Progenitor cell of endocrine pancreas (in vitro differentiated cells): ENCODE data around the gene AXL. TPM values are rescaled to one million over a fixed set of nuclear protein-coding genes. Genes with fewer than 3 reads are reported as not detected.

ENCODE experiments used
- DNase-seq: peaks from one replicate; pipeline ENCODE4 v3.0.0; 2021; ENCODE audit warnings: low spot score; ENCODE audit not compliant: unreplicated experiment
- H3K27ac Mint-ChIP-seq: 2 replicates; pipeline ENCODE4 v1.8.0; 2021; ENCODE audit warnings: mild to moderate bottlenecking, moderate library complexity, mixed read lengths
- H3K27me3 Mint-ChIP-seq: 2 replicates; pipeline ENCODE4 v1.8.0; 2021; ENCODE audit warnings: mixed read lengths
- H3K36me3 Mint-ChIP-seq: 2 replicates; pipeline ENCODE4 v1.8.0; 2022; ENCODE audit warnings: mixed read lengths; ENCODE audit not compliant: insufficient read depth
- H3K4me1 Mint-ChIP-seq: 2 replicates; pipeline ENCODE4 v1.8.0; 2021; ENCODE audit warnings: low read depth, mixed read lengths
- H3K4me3 Mint-ChIP-seq: 2 replicates; pipeline ENCODE4 v1.8.0; 2021; ENCODE audit warnings: low read depth, mild to moderate bottlenecking, moderate library complexity, mixed read lengths
- H3K9me3 Mint-ChIP-seq: 2 replicates; pipeline ENCODE4 v1.8.0; 2021; ENCODE audit warnings: low read depth, mixed read lengths
- total RNA-seq: library from RNA; stranded (reverse); gene quantifications from 2 replicates; pipeline ENCODE4 v1.2.1, GENCODE V29; 2021
- TF ChIP-seq, protein P1 (sequence below): fragments of 200-600 bp; sonication (generic); IDR thresholded peaks from one replicate; pipeline ENCODE4 v1.5.0; 2021; ENCODE audit warnings: antibody characterized with exemption, mild to moderate bottlenecking; ENCODE audit not compliant: unreplicated experiment

The AXL gene
- total RNA-seq, 1 donor from 2014 or later, result 14.8 TPM

DNA sequence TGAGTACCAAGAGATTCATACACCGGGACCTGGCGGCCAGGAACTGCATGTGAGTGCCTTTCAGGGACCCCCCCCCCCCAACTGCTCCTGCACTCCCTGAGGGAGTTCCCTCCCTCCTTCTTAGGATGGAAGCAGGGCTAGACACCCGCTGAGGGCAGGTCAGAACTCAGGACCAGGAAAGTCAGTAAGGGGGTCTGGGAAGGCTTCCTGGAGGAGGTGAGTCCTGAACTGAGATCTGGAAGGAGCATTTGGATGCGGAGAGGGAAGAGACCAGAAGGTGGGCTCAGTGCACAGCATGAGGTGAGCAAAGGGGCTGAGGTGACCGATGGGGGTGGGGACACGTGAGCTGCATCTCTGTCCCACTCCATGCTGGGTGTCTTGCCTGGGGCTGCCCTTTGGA is 34.6 kb downstream of the AXL start:
- Mint-ChIP-seq H3K9me3 (no peaks in the 10 kb centered on the region), H3K4me1 (no peaks in the 10 kb centered on the region), H3K36me3 (peaks cover 7% of the 10 kb centered on the region), H3K4me3 (no peak overlapping the region), H3K27ac (no peak overlapping the region), H3K27me3 (no peaks in the 10 kb centered on the region)
- DNase-seq, result no peak
- TF ChIP-seq, protein P1, sequence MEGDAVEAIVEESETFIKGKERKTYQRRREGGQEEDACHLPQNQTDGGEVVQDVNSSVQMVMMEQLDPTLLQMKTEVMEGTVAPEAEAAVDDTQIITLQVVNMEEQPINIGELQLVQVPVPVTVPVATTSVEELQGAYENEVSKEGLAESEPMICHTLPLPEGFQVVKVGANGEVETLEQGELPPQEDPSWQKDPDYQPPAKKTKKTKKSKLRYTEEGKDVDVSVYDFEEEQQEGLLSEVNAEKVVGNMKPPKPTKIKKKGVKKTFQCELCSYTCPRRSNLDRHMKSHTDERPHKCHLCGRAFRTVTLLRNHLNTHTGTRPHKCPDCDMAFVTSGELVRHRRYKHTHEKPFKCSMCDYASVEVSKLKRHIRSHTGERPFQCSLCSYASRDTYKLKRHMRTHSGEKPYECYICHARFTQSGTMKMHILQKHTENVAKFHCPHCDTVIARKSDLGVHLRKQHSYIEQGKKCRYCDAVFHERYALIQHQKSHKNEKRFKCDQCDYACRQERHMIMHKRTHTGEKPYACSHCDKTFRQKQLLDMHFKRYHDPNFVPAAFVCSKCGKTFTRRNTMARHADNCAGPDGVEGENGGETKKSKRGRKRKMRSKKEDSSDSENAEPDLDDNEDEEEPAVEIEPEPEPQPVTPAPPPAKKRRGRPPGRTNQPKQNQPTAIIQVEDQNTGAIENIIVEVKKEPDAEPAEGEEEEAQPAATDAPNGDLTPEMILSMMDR, result no peak

DNA sequence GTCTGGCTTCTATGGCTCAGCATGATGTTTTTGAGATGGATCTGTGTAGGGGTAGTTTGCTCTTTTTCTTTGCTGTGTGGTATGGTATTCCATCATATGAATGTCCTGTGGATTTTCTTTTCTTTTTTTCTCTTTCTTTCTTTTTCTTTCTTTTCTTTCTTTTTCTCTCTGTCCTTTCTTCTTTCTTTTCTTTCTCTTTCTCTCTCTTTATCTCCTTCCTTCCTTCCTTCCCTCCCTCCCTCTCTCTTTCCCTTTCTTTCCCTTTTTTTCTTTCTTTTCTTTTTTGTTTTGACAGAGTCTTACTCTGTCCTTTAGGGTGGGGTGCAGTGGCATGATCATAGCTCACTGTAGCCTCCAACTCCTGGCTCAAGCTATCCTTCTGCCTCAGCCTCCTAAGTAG is 36.1 kb downstream of the AXL start:
- Mint-ChIP-seq H3K4me3 (no peak overlapping the region), H3K9me3 (no peaks in the 10 kb centered on the region), H3K27ac (no peak overlapping the region), H3K4me1 (no peaks in the 10 kb centered on the region), H3K36me3 (peaks cover 6% of the 10 kb centered on the region), H3K27me3 (no peaks in the 10 kb centered on the region)
- DNase-seq, result no peak
- TF ChIP-seq, protein P1, result no peak

DNA sequence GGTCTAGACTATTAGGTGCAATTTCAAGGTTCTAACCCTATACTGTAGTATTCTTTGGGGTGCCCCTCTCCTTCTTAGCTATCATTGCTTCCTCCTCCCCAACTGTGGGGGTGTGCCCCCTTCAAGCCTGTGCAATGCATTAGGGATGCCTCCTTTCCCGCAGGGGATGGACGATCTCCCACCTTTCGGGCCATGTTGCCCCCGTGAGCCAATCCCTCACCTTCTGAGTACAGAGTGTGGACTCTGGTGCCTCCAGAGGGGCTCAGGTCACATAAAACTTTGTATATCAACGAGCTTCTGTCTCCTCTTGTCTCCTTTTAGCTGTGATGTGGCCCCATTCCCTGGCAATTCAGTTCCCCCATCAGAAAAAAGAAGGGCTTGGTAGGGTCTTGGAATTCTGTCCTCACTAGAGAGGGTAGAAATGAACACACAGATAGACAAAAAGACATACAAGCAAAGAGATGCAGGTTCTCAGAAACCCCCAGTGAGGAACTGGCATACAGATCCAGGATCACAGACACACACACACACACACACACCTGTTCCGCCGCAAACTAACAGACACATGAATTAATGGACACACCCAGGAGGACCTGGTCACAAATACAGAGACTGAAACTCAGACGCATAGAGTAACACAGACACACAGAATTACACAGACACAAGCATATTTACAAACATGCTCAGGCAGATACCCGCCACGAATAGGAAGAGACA is 42.6 kb downstream of the AXL start:
- Mint-ChIP-seq H3K9me3 (no peaks in the 10 kb centered on the region), H3K36me3 (peaks cover 2% of the 10 kb centered on the region), H3K4me1 (peaks cover 17% of the 10 kb centered on the region), H3K27ac (peak overlapping the region; percentile 100), H3K27me3 (no peaks in the 10 kb centered on the region), H3K4me3 (peak overlapping the region; percentile 94)
- DNase-seq, result no peak
- TF ChIP-seq, protein P1, result no peak

DNA sequence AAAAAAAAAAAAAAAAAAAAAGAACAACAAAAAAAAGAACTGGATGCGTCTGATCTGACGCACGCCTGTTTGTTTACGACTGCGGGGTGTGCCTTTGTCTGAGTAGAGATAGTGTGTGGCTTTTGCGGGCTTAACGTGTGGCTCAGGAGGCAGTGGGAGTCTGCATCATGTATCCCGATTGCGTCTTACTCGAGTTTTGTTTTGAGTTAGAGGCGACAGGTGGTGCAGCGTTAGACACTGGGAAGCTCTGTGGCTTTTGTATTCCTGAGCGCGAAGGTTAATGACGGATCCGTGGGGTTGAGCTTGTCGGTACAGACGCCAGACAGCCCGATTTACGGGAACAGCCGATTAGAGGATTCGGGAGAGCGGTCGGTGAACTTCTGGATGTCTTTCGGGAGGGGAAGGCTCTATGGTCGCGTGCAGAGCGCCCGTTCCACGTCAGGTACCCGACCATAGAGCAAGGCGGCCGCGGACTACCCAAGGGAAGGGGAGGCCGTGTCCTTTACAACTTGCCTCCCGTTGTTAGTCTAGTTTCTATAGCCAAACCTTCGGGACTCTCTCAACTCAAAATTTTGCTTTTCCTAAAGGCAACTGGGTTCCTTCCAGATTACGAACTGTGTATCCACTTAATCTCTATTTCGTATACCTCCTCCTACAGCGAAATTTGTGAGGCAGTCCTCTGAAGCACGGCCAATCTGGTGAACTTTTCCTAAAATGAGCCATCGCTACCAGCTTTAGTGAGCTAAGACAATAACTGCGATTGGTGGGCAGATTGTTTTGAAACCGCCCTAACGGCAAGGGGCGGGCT is 44.2 kb downstream of the AXL start:
- peaks cover 25% of the 10 kb centered on the region for H3K4me1 Mint-ChIP-seq
- no peaks in the 10 kb centered on the region for H3K27me3 Mint-ChIP-seq
- TF ChIP-seq, protein P1, result no peak
- H3K4me3 Mint-ChIP-seq, result peak overlapping the region; percentile 94
- DNase-seq, result peak; percentile 31
- H3K27ac Mint-ChIP-seq, result peak overlapping the region; percentile 100
- H3K9me3 Mint-ChIP-seq, result no peaks in the 10 kb centered on the region
- peaks cover 3% of the 10 kb centered on the region for H3K36me3 Mint-ChIP-seq

DNA sequence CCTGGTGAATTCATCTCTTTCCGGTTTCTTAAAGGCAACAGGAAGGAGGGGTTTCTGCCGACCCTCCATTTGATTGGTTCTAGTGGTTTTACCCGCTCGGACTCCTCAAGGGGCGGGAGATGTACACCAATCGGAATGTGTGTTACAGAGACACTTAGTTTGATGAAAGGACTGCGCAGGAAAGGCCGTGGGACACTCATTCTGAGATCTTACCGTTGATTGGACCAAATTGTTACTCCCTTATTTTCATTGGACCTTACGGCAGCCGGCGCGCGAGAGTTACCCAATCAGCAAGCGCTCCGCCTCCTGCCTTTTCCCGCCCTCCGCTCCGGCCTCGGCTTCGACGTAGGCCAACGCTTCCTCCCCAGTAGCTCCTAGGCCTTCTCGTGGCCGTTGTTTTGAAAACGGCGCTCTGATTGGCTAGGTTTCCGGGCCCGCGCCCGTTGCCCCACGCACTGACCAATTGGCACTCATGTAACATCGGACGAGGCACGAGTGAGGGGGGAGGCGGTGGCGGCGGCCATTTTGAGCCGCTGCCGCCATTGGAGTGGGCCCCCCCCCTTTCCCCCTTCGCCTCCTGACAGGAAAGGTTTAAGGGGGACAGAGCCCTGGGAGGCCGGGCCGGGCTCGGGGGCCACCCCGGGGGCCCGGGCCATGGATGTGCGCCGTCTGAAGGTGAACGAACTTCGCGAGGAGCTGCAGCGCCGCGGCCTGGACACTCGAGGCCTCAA is 45.0 kb downstream of the AXL start, which contains the start of gene HNRNPUL1:
Gene HNRNPUL1, plus strand, starts transcription at position 523 of the 731 bp plus-strand sequence. Its CDS starts 132 bp downstream, at position 655.
- Mint-ChIP-seq H3K27ac (peak within 1 kb of the TSS; percentile 100), H3K4me1 (peaks cover 25% of the 10 kb centered on the region), H3K9me3 (no peaks in the 10 kb centered on the region), H3K4me3 (peak within 1 kb of the TSS; percentile 94), H3K27me3 (no peaks in the 10 kb centered on the region), H3K36me3 (peaks cover 5% of the 10 kb centered on the region)
- TF ChIP-seq, protein P1, result peak; percentile 47
- DNase-seq, result peak; percentile 98
